Stimulated activated CD4-positive, alpha-beta T cell treated with anti-CD3 and anti-CD28 coated beads, TNF-alpha, amount 100 ng/mL, for 4 hours (primary cell): ENCODE data around the gene RASSF3.
"Not testable (repeated sequence)": the region's sequence is repeated elsewhere in the genome, so short reads cannot be mapped to it uniquely, and the experiment has no call there.

ENCODE experiments used
- DNase-seq, 3 experiments: peaks; one replicate each; pipeline ENCODE4 v3.0.0-alpha.2; 2020; ENCODE audit warnings: low read depth in 3 of 3

The RASSF3 gene

GRCh38 chr12:64633011-64633939, 23.0 kb downstream of the RASSF3 start:
- DNase-seq = no peak

- DNase-seq = no peak
Observed at GRCh38 chr12:64633940-64634337, 23.6 kb downstream of the RASSF3 start.

- DNase-seq = no peak
Observed at GRCh38 chr12:64634508-64635092, 24.3 kb downstream of the RASSF3 start.

GRCh38 chr12:64635356-64635998, 25.2 kb downstream of the RASSF3 start:
- DNase-seq = no peak

GRCh38 chr12:64636856-64637255, 26.6 kb downstream of the RASSF3 start:
- DNase-seq = no peak

- no peak for DNase-seq
Observed at GRCh38 chr12:64639466-64639865, 29.2 kb downstream of the RASSF3 start.

- DNase-seq = no peak
Observed at GRCh38 chr12:64646318-64646717, 36.0 kb downstream of the RASSF3 start.

- no peak for DNase-seq
Observed at GRCh38 chr12:64649487-64649886, 39.2 kb downstream of the RASSF3 start.

- no peak for DNase-seq
Observed at GRCh38 chr12:64650762-64651161, 40.5 kb downstream of the RASSF3 start.

GRCh38 chr12:64652346-64652745, 42.1 kb downstream of the RASSF3 start:
- DNase-seq = no peak

- no peak for DNase-seq
Observed at GRCh38 chr12:64653123-64653522, 42.8 kb downstream of the RASSF3 start.

GRCh38 chr12:64653907-64654306, 43.6 kb downstream of the RASSF3 start:
- DNase-seq = not testable (repeated sequence)

- DNase-seq = no peak
Observed at GRCh38 chr12:64655141-64655540, 44.8 kb downstream of the RASSF3 start.

GRCh38 chr12:64656429-64656828, 46.1 kb downstream of the RASSF3 start:
- DNase-seq = no peak

- no peak for DNase-seq
Observed at GRCh38 chr12:64658892-64659481, 48.7 kb downstream of the RASSF3 start.

GRCh38 chr12:64660237-64661018, 50.1 kb downstream of the RASSF3 start:
- no peak for DNase-seq

GRCh38 chr12:64663015-64663414, 52.7 kb downstream of the RASSF3 start:
- no peak for DNase-seq

GRCh38 chr12:64665514-64665913, 55.2 kb downstream of the RASSF3 start:
- DNase-seq = no peak

- DNase-seq = no peak
Observed at GRCh38 chr12:64666054-64666914, 56.0 kb downstream of the RASSF3 start.

- no peak for DNase-seq
Observed at GRCh38 chr12:64667793-64668192, 57.5 kb downstream of the RASSF3 start.
